ENCODE measurements around the gene FGF2.

FGF2 gene

DNA sequence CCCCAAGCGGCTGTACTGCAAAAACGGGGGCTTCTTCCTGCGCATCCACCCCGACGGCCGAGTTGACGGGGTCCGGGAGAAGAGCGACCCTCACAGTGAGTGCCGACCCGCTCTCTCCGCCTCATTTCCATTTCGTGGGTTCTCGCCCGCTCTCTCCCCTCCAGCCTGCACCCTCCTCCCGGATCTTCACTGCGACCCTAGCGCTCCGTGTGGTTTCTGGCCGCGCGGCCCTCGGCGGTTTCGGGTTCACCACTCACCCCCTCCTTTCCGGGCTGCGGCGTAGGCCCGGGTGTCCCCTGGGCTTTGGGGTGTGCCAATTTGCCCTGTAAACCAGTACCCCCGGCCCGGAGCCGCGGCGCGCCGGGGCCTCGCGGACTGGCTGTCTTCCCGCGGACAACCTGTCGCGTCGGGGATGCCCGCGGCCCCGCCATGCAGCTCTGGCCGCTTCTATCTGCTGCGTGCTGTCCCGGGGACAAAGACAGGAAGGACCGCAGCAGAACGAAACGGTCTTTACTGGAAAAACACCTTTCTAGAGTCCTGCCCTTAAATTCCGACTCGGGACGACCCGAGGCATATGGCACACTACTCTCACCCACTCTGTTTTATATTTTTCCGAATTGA is 737 bp downstream of the FGF2 start:
- CTCF ChIA-PET, result interaction anchor here (0.6 to 1.5 kb wide), 10 partner anchors 9 to 94 kb away, joined by 3 to 5 read pairs (median 4); no protein-coding TSS in a partner anchor
- POLR2A ChIA-PET, result interaction anchor here (0.6 to 1.7 kb wide), 4 partner anchors 29 to 63 kb away, joined by 3 to 8 read pairs (median 5); no protein-coding TSS in a partner anchor
- H3K4me3 ChIP-seq (ENCODE audit: low read depth, low read length), result peak overlapping the region; percentile 85
- DNase-seq (ENCODE audit: low read depth, low spot score), result no peak
- TF ChIP-seq, protein P1, sequence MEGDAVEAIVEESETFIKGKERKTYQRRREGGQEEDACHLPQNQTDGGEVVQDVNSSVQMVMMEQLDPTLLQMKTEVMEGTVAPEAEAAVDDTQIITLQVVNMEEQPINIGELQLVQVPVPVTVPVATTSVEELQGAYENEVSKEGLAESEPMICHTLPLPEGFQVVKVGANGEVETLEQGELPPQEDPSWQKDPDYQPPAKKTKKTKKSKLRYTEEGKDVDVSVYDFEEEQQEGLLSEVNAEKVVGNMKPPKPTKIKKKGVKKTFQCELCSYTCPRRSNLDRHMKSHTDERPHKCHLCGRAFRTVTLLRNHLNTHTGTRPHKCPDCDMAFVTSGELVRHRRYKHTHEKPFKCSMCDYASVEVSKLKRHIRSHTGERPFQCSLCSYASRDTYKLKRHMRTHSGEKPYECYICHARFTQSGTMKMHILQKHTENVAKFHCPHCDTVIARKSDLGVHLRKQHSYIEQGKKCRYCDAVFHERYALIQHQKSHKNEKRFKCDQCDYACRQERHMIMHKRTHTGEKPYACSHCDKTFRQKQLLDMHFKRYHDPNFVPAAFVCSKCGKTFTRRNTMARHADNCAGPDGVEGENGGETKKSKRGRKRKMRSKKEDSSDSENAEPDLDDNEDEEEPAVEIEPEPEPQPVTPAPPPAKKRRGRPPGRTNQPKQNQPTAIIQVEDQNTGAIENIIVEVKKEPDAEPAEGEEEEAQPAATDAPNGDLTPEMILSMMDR (IDR thresholded peaks at IDR 0.05; ENCODE audit: insufficient read depth, low read length, missing control alignments), result peak; percentile 15

DNA sequence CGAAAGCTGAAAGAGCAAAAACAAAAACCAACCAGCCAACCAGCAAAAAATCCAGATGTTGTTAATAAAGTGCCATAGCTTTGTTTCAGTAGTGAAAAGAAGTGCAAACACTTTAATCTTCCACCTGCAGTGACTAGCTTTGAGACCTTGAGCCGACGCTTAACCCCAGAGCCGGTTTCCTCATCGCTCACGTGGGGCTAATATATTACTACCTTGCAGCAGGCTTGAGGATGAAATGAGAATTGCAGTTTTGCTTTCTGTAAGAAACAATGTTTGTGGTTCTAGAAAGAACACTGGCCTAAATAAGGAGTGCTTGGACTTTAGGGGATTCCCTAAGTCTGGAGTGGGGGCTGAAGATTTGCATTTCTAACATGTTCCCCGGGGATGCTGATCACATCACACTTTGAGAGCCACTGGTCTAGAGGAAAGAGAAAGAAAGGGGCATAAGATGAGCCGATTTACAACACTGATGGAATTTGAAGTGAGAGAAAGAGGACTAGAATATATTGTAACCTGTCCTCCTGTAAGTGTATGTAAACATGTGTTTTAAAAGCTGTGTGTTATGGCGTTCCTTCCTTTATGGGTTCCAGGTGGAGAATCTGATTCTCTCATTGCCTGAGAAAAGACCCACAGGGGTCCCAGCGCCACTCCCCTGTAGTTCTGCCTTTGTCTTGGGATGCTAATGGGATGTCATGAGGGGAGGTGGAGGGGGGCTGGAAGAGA is 1.4 kb downstream of the FGF2 start:
- TF ChIP-seq, protein P1 (IDR thresholded peaks at IDR 0.05; ENCODE audit: insufficient read depth, low read length, missing control alignments), result no peak
- POLR2A ChIA-PET, result interaction anchor here (0.6 to 1.7 kb wide), 5 partner anchors 29 to 64 kb away, joined by 3 to 8 read pairs (median 3); no protein-coding TSS in a partner anchor
- peak overlapping the region; percentile 85 for H3K4me3 ChIP-seq (ENCODE audit: low read depth, low read length)
- CTCF ChIA-PET, result interaction anchor here (0.6 to 1.5 kb wide), 12 partner anchors 8 to 103 kb away, joined by 3 to 5 read pairs (median 4); partner anchors contain the start of gene NUDT6
- no peak for DNase-seq (ENCODE audit: low read depth, low spot score)

DNA sequence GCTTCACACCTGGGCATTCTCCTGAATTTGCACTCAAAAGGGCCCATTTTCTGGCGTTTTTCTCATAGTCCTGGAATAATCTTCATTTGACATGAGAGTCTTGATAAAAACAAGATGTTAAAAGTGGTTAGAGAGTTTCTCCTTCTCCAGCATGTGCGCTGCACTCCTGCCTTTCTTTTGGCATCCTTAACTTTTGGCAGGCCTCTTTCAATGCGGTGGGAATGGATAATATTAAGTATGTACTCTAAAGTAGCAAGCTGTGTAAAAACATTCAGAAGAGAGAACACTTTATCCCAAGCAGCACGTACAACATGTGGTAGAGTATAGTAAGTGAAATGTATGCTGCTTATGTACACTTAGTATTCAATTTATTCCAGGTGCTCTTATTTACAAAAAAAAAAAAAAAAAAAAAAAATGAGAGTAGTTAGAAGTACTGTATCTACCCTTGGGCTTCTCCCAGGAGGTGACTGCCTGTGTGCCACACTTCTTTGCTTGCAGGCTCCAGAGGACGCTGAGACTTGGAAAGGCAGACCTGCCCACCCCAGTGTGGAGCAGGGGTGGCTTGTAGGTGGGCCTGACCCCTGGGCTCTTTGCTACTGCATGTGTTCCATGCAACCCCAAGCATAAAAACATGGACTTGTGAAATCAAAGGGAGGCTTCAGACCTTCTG is 3.9 kb downstream of the FGF2 start:
- CTCF ChIA-PET, result interaction anchor here (1.5 to 2.3 kb wide), 4 partner anchors 13 to 113 kb away, joined by 3 to 8 read pairs (median 6); partner anchors contain the start of gene BBS12
- H3K4me3 ChIP-seq (ENCODE audit: low read depth, low read length), result peak overlapping the region; percentile 85
- POLR2A ChIA-PET, result interaction anchor here (0.5 to 1.0 kb wide), 3 partner anchors 32 to 81 kb away, joined by 3 to 5 read pairs (median 4); no protein-coding TSS in a partner anchor
- TF ChIP-seq, protein P1 (IDR thresholded peaks at IDR 0.05; ENCODE audit: insufficient read depth, low read length, missing control alignments), result no peak
- DNase-seq (ENCODE audit: low read depth, low spot score), result no peak

DNA sequence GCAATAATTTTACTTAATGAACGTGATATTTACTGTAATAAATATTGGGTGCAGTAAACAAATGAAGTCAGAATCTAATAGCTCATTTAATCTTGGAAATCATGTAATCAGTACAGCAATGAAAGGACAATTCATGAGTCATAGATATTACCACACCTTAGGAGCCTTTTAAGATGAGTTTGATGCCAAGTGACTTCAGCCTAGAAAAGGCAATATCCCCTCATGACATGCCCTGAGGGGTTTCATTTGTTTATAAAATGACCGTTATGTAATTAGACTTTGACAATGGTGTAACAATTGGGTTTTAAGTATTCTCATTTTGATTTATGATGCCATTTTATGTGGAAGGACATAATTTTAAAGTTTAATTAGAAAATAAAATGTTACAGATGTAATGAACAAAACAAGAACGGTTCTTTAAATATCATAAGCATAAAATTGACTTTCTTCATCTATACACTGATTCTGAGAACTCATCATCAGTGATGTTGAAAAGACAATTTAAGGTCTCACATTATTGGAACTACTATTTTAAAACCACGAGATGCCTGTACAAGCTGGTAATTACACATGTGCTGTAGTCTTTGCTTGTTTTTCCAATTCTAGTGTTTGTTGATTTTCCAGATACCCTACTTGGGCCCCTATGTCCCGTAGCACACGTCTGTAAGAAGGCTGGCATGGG is 5.0 kb downstream of the FGF2 start:
- CTCF ChIA-PET, result interaction anchor here (1.5 to 2.3 kb wide), 4 partner anchors 14 to 114 kb away, joined by 3 to 8 read pairs (median 6); partner anchors contain the start of gene BBS12
- POLR2A ChIA-PET, result interaction anchor here (0.9 to 1.0 kb wide), 2 partner anchors 68 to 80 kb away, joined by 3 to 4 read pairs; no protein-coding TSS in a partner anchor
- TF ChIP-seq, protein P1 (IDR thresholded peaks at IDR 0.05; ENCODE audit: insufficient read depth, low read length, missing control alignments), result no peak
- peak overlapping the region; percentile 85 for H3K4me3 ChIP-seq (ENCODE audit: low read depth, low read length)
- no peak for DNase-seq (ENCODE audit: low read depth, low spot score)

DNA sequence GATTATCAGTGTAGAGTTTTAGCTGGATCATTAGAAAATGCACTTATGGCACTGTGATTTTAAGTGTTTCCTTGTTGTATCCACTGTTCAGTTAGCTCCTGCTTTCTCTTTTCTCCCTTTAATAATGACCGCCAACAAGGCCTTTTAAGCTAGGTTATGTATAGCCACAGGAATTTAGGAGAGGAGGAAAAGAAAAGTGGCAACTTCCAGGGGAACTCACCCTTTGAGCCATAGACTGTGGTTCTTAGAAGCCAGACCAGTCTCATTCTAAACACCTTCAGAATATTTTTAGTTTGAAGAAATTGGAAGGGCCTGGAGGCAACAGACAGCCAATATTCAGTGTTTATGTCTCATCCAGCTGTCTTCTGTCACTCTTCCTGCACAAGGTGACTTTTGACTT is 6.1 kb downstream of the FGF2 start:
- CTCF ChIA-PET, result interaction anchor here (0.7 to 1.7 kb wide), 5 partner anchors 11 to 82 kb away, joined by 3 to 9 read pairs (median 6); no protein-coding TSS in a partner anchor
- TF ChIP-seq, protein P1 (IDR thresholded peaks at IDR 0.05; ENCODE audit: insufficient read depth, low read length, missing control alignments), result no peak
- peak overlapping the region; percentile 29 for H3K4me3 ChIP-seq (ENCODE audit: low read depth, low read length)
- no peak for DNase-seq (ENCODE audit: low read depth, low spot score)
- POLR2A ChIA-PET, result no interaction called here

Measured in AG04449 (cell line).